Neural progenitor cell (in vitro differentiated cells): ENCODE data around the gene IRS2.
"Not testable (repeated sequence)": the region's sequence is repeated elsewhere in the genome, so short reads cannot be mapped to it uniquely, and the experiment has no call there.

ENCODE experiments used
- EZH2 ChIP-seq: fragments of 200-600 bp; sonication (generic); IDR thresholded peaks from 2 replicates; pipeline ENCODE4 v1.6.1; 2017; ENCODE audit warnings: antibody characterized with exemption, mild to moderate bottlenecking, moderate library complexity
- EZH2phosphoT487 ChIP-seq: fragments of 200-600 bp; sonication (generic); IDR thresholded peaks from 2 replicates; pipeline ENCODE4 v1.6.1; 2017; ENCODE audit warnings: antibody characterized with exemption
- TF ChIP-seq, protein P1 (sequence below): fragments of 200-600 bp; sonication (generic); IDR thresholded peaks from 2 replicates; pipeline ENCODE4 v1.5.1; 2017; ENCODE audit warnings: antibody characterized with exemption, mild to moderate bottlenecking

DNA sequence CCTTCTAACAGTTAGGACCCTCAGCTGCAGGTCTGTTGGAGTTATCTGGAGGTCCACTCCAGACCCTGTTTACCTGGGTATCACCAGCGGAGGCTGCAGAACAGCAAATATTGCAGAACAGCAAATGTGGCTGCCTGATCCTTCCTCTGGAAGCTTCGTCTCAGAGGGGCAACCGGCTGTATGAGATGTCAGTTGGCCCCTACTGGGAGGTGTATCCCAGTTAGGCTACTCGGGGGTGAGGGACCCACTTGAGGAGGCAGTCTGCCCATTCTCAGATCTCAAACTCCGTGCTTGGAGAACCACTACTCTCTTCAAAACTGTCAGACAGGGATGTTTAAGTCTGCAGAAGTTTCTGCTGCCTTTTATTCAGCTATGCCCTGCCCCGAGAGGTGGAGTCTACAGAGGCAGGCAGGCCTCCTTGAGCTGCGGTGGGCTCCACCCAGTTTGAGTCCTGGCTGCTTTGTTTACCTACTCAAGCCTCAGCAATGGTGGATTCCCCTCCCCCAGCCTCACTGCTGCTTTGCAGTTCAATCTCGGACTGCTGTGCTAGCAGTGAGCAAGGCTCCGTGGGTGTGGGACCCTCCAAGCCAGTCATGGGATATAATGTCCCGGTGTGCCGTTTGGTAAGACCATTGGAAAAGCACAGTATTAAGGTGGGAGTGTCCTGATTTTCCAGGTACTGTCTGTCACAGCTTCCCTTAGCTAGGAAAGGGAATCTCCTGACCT is 42.4 kb upstream of the IRS2 start:
- TF ChIP-seq, protein P1, sequence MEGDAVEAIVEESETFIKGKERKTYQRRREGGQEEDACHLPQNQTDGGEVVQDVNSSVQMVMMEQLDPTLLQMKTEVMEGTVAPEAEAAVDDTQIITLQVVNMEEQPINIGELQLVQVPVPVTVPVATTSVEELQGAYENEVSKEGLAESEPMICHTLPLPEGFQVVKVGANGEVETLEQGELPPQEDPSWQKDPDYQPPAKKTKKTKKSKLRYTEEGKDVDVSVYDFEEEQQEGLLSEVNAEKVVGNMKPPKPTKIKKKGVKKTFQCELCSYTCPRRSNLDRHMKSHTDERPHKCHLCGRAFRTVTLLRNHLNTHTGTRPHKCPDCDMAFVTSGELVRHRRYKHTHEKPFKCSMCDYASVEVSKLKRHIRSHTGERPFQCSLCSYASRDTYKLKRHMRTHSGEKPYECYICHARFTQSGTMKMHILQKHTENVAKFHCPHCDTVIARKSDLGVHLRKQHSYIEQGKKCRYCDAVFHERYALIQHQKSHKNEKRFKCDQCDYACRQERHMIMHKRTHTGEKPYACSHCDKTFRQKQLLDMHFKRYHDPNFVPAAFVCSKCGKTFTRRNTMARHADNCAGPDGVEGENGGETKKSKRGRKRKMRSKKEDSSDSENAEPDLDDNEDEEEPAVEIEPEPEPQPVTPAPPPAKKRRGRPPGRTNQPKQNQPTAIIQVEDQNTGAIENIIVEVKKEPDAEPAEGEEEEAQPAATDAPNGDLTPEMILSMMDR, result not testable (repeated sequence)
- TF ChIP-seq EZH2, EZH2phosphoT487: not testable (repeated sequence)
